Tibial nerve (tissue), 4 donors: ENCODE results near the gene CELA2B.
A peak's percentile ranks its signal among the peaks of the same experiment; 100 is the strongest.

Experiments
- CTCF ChIP-seq, 5 experiments: fragments of 200-600 bp in 3 of 5; fragments of 450-650 bp in 2 of 5; sonication (generic) in 3 of 5; IDR thresholded peaks; one replicate each; pipeline ENCODE4 v1.5.1; 2016 to 2019; ENCODE audit warnings: antibody characterized with exemption in 5 of 5, mild to moderate bottlenecking in 3 of 5, moderate library complexity in 2 of 5
- EP300 ChIP-seq, 2 donors: sonication (generic); formaldehyde crosslinking; IDR thresholded peaks; one replicate each; pipeline ENCODE4 v1.6.1; 2017; ENCODE audit warnings: antibody characterized with exemption in 2 of 2, mild to moderate bottlenecking in 1 of 2

- TF ChIP-seq CTCF (IDR thresholded peaks at IDR 0.05) (no peak), EP300 (IDR thresholded peaks at IDR 0.05) (peak; percentile 27 to 34)
Measured at GRCh38 chr1:15524283-15525049, 48.6 kb downstream of the CELA2B start.
